ENCODE data around the gene SORCS2. TPM values are rescaled to one million over a fixed set of nuclear protein-coding genes. Genes with fewer than 3 reads are reported as not detected.

Gene SORCS2
- total and polyA plus RNA-seq, 2 of the 4 experiments (the other 2 are of a cell fraction), result 0.36 to 0.62 TPM

- no TSS peak for BruUV-seq (replicated peaks)
- no peak overlapping the region for H3K56ac ChIP-seq (ENCODE audit: extremely low read depth, insufficient read depth, low read length)
- H2AK9ac ChIP-seq (replicated peaks; ENCODE audit: low read depth, low read length, poor library complexity), result peak overlapping the region; percentile 71
- H3K27ac ChIP-seq (ENCODE audit: insufficient read depth, low read length), result no peak overlapping the region
- POLR2A ChIA-PET (ENCODE audit: unreplicated experiment), result no interaction called here
- peak overlapping the region; percentile 72; the same call in 1 of the 2 replicates for H3K4me2 ChIP-seq (ENCODE audit: low read depth, low read length)
- H3K4me1 ChIP-seq (ENCODE audit: control insufficient read depth, insufficient read depth, low read length), result peaks cover 4% of the 10 kb centered on the region
- no peak overlapping the region; the same call in 2 of the 3 replicates for H2BK15ac ChIP-seq (ENCODE audit: low read depth, low read length)
- WGBS, 2 experiments (ENCODE audit: extremely low coverage in 2 of 2, insufficient read length in 1 of 2), result 50% methylated on average over 2 of the region's 10 CpGs; no CpG with 5 or more reads in 1 of the 2 experiments
- peak overlapping the region; percentile 62 for H2AFZ ChIP-seq (replicated peaks; ENCODE audit: low read length, poor library complexity)
- peak overlapping the region; percentile 48; the same call in 1 of the 2 replicates for H3K4ac ChIP-seq (ENCODE audit: low read depth, low read length)
- DNase-seq (no peak), ATAC-seq (ENCODE audit: low read depth) (no peak)
- H3K79me1 ChIP-seq (ENCODE audit: low read depth in 1 of 2, low read length in 2 of 2), result no peaks in the 10 kb centered on the region
- intact Hi-C loops (cut with micrococcal nuclease) (no loop called here), in situ Hi-C loops (cut with MboI; ENCODE audit: low sequenced_read_pairs) (no loop called here), dilution Hi-C loops (cut with HindIII; ENCODE audit: low sequenced_read_pairs, unreplicated experiment) (no loop called here)
- H4K20me1 ChIP-seq (ENCODE audit: insufficient read depth, low read length), result peaks cover 6% of the 10 kb centered on the region
- TF ChIP-seq, protein P1, sequence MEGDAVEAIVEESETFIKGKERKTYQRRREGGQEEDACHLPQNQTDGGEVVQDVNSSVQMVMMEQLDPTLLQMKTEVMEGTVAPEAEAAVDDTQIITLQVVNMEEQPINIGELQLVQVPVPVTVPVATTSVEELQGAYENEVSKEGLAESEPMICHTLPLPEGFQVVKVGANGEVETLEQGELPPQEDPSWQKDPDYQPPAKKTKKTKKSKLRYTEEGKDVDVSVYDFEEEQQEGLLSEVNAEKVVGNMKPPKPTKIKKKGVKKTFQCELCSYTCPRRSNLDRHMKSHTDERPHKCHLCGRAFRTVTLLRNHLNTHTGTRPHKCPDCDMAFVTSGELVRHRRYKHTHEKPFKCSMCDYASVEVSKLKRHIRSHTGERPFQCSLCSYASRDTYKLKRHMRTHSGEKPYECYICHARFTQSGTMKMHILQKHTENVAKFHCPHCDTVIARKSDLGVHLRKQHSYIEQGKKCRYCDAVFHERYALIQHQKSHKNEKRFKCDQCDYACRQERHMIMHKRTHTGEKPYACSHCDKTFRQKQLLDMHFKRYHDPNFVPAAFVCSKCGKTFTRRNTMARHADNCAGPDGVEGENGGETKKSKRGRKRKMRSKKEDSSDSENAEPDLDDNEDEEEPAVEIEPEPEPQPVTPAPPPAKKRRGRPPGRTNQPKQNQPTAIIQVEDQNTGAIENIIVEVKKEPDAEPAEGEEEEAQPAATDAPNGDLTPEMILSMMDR (conservative IDR thresholded peaks at IDR 0.05; ENCODE audit: low read depth, low read length), result no peak
- peak overlapping the region; percentile 34; the same call in 1 of the 2 replicates for H3K14ac ChIP-seq (replicated peaks; ENCODE audit: low read depth, low read length)
- peaks cover 12% of the 10 kb centered on the region; the same call in 1 of the 2 replicates for H3K9me1 ChIP-seq (ENCODE audit: insufficient read depth, low read length)
- no peaks in the 10 kb centered on the region for H3K36me3 ChIP-seq (ENCODE audit: control insufficient read depth, insufficient read depth, low read length)
- H4K5ac ChIP-seq (ENCODE audit: low read depth, low read length), result no peak overlapping the region
- H3K4me3 ChIP-seq (ENCODE audit: insufficient read depth, low read depth, low read length), result no peak overlapping the region
- H4K8ac ChIP-seq (ENCODE audit: low read depth in 2 of 2, low read length in 2 of 2), result peak overlapping the region in 1 of 2 experiments; percentile 67; a peak in 1 of 4 replicates
- peak overlapping the region; percentile 54 for H2BK120ac ChIP-seq (ENCODE audit: low read depth, low read length)
- CTCF ChIA-PET, result no interaction called here
- H2AK5ac ChIP-seq (ENCODE audit: low read depth, low read length), result peak overlapping the region; percentile 16
- H3K9me3 ChIP-seq (ENCODE audit: control insufficient read depth, insufficient read depth, low read length), result no peaks in the 10 kb centered on the region
- no peak overlapping the region; the same call in 1 of the 2 replicates for H4K91ac ChIP-seq (ENCODE audit: insufficient read depth, low read depth, low read length)
- no peak overlapping the region for H3K23ac ChIP-seq (ENCODE audit: low read depth, low read length)
- H3K27me3 ChIP-seq (ENCODE audit: control insufficient read depth, insufficient read depth, low read length), result peaks cover 4% of the 10 kb centered on the region; the same call in 1 of the 2 replicates
- H2BK20ac ChIP-seq (ENCODE audit: low read depth, low read length), result peak overlapping the region; percentile 47; the same call in 1 of the 2 replicates
- no peak overlapping the region for H3K18ac ChIP-seq (ENCODE audit: low read depth, low read length)
- H3K9ac ChIP-seq (ENCODE audit: low read depth, low read length), result no peak overlapping the region
- H2BK5ac ChIP-seq (ENCODE audit: low read depth, low read length, poor library complexity, severe bottlenecking), result no peak overlapping the region
Measured at GRCh38 chr4:7631288-7632014, 439.1 kb downstream of the SORCS2 start.
